Femur (tissue), 1 donor: ENCODE measurements around the gene CENPX.

Experiments used
- DNase-seq: peaks from one replicate; pipeline ENCODE4 v3.0.0-alpha.2; 2017

Gene CENPX

GRCh38 chr17:82021900-82022309 lies 773 bp downstream of the CENPX start:
- no peak for DNase-seq

- peak; percentile 85 for DNase-seq
Measured at GRCh38 chr17:82021107-82021899, 1.4 kb downstream of the CENPX start.

- no peak for DNase-seq
Measured at GRCh38 chr17:82020572-82021106, 2.0 kb downstream of the CENPX start.

GRCh38 chr17:82019690-82020571 lies 2.7 kb downstream of the CENPX start:
- DNase-seq, result no peak

GRCh38 chr17:82018989-82019689 lies 3.5 kb downstream of the CENPX start:
- no peak for DNase-seq

- no peak for DNase-seq
Measured at GRCh38 chr17:82018152-82018988, 4.3 kb downstream of the CENPX start.

GRCh38 chr17:82017612-82018151 lies 5.0 kb downstream of the CENPX start:
- DNase-seq, result no peak

GRCh38 chr17:82016875-82017459 lies 5.7 kb downstream of the CENPX start:
- no peak for DNase-seq

- no peak for DNase-seq
Measured at GRCh38 chr17:82016061-82016874, 6.4 kb downstream of the CENPX start.

GRCh38 chr17:82015311-82015971 lies 7.2 kb downstream of the CENPX start:
- no peak for DNase-seq

- no peak for DNase-seq
Measured at GRCh38 chr17:82014971-82015310, 7.7 kb downstream of the CENPX start.

- no peak for DNase-seq
Measured at GRCh38 chr17:82014432-82014831, 8.2 kb downstream of the CENPX start.

- no peak for DNase-seq
Measured at GRCh38 chr17:82013772-82014321, 8.8 kb downstream of the CENPX start.

- DNase-seq, result peak; percentile 74
Measured at GRCh38 chr17:82013341-82013740, 9.3 kb downstream of the CENPX start.

GRCh38 chr17:82012640-82013295 lies 9.9 kb downstream of the CENPX start:
- no peak for DNase-seq

GRCh38 chr17:82012261-82012639 lies 10.4 kb downstream of the CENPX start:
- no peak for DNase-seq

GRCh38 chr17:82011617-82012187 lies 11.0 kb downstream of the CENPX start:
- no peak for DNase-seq

GRCh38 chr17:82010575-82011525 lies 11.8 kb downstream of the CENPX start:
- DNase-seq, result no peak
